Measurements from ENCODE around the gene BATF.

DNA sequence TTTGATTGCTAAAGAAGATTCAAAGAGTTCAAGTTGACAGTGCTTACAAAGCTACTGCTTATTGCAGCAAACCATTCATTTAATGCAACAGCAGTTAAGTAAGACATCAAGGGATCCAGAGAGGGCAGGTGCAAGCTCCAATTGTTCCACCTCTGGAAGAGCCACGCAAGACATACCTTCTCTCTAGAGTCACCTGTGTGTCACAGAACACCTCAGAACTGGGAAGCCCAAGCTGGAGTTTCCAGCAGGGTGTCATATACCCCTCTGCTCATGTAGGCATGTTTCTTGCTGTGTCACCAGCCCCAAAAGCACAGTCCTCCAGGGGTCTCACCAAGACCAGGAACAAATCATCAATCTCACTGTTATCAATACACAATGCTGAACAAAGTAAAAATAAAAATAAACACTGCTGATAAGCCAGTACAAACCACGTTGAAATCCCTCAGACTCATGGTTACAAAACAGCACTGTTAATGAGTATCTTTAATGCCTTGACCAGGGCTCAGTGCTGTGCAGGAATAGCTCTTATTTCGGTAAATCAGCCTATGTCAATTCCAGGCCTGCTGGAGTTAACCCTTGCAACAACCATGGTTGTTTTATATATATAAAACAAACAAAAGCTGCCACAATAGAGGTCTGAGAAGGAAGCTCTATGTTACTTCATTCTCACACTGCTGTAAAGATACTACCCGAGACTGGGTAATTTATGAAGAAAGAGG, 37.4 kb upstream of the BATF start:
- no peak for TF ChIP-seq CTCF (IDR thresholded peaks at IDR 0.05)
- TF ChIP-seq POLR2AphosphoS5 (IDR thresholded peaks at IDR 0.05; ENCODE audit: low read depth, low read length): no peak
- no peak for TF ChIP-seq SIN3A (IDR thresholded peaks at IDR 0.05; ENCODE audit: borderline replicate concordance, insufficient read depth, low read depth, low read length)
- TF ChIP-seq TCF7L2 (IDR thresholded peaks at IDR 0.05; ENCODE audit: low read depth, low read length): no peak
